H9 (cell line): ENCODE results near the gene EMC9. TPM values are rescaled to one million over a fixed set of nuclear protein-coding genes. Genes with fewer than 3 reads are reported as not detected.

ENCODE experiments used
- DNase-seq: peaks from one replicate; pipeline ENCODE4 v3.0.0-alpha.2; 2017
- H2AFZ ChIP-seq: one replicate; pipeline ENCODE4 v1.6.1; 2013; ENCODE audit warnings: mild to moderate bottlenecking, low read length, control low read depth, moderate library complexity
- H2AK5ac ChIP-seq: 2 replicates; pipeline ENCODE4 v1.6.1; 2013; ENCODE audit warnings: low read length, control low read depth, mixed read lengths; ENCODE audit not compliant: insufficient read length
- H2BK120ac ChIP-seq: one replicate; pipeline ENCODE4 v1.6.1; 2013; ENCODE audit warnings: low read depth, mild to moderate bottlenecking, low read length, control low read depth, inconsistent platforms; ENCODE audit not compliant: poor library complexity, severe bottlenecking
- H2BK12ac ChIP-seq: 2 replicates; pipeline ENCODE4 v1.6.1; 2013; ENCODE audit warnings: low read length, control low read depth, mixed read lengths, low read depth; ENCODE audit not compliant: insufficient read length
- H2BK15ac ChIP-seq: 2 replicates; pipeline ENCODE4 v1.6.1; 2013; ENCODE audit warnings: low read depth, low read length, control low read depth
- H2BK20ac ChIP-seq: one replicate; pipeline ENCODE4 v1.6.1; 2013; ENCODE audit warnings: low read depth, mild to moderate bottlenecking, low read length, control low read depth, inconsistent platforms; ENCODE audit not compliant: poor library complexity, severe bottlenecking
- H2BK5ac ChIP-seq: 2 replicates; pipeline ENCODE4 v1.6.1; 2013; ENCODE audit warnings: low read length, control low read depth, mixed read lengths; ENCODE audit not compliant: insufficient read length
- H3K14ac ChIP-seq: 2 replicates; pipeline ENCODE4 v1.6.1; 2013; ENCODE audit warnings: low read length, control low read depth; ENCODE audit not compliant: insufficient read depth
- H3K18ac ChIP-seq: 2 replicates; pipeline ENCODE4 v1.6.1; 2013; ENCODE audit warnings: low read depth, mild to moderate bottlenecking, mixed read lengths, low read length, control low read depth; ENCODE audit not compliant: insufficient read length
- H3K23ac ChIP-seq: 2 replicates; pipeline ENCODE4 v1.6.1; 2013; ENCODE audit warnings: low read length, control low read depth, mixed read lengths, low read depth; ENCODE audit not compliant: insufficient read length
- H3K23me2 ChIP-seq: 2 replicates; pipeline ENCODE4 v1.6.1; 2013; ENCODE audit warnings: low read depth, mild to moderate bottlenecking, mixed read lengths, low read length, control low read depth; ENCODE audit not compliant: insufficient read length, poor library complexity, severe bottlenecking
- H3K27ac ChIP-seq: 2 replicates; pipeline ENCODE4 v1.5.1; 2013; ENCODE audit warnings: low read length, control low read depth, mixed read lengths, low read depth; ENCODE audit not compliant: insufficient read length
- H3K27me3 ChIP-seq: 2 replicates; pipeline ENCODE4 v1.6.1; 2013; ENCODE audit warnings: low read length, control low read depth, inconsistent platforms; ENCODE audit not compliant: insufficient read depth
- H3K4ac ChIP-seq: 2 replicates; pipeline ENCODE4 v1.6.1; 2013; ENCODE audit warnings: low read depth, mild to moderate bottlenecking, control low read depth, inconsistent platforms, low read length, moderate library complexity
- H3K4me1 ChIP-seq: 2 replicates; pipeline ENCODE4 v1.6.1; 2013; ENCODE audit warnings: low read length, control low read depth, inconsistent platforms; ENCODE audit not compliant: insufficient read depth
- H3K4me2 ChIP-seq: 2 replicates; pipeline ENCODE4 v1.6.1; 2013; ENCODE audit warnings: low read length, control low read depth, mixed read lengths; ENCODE audit not compliant: insufficient read length, insufficient read depth
- H3K56ac ChIP-seq: 2 replicates; pipeline ENCODE4 v1.6.1; 2013; ENCODE audit warnings: low read depth, mild to moderate bottlenecking, mixed read lengths, low read length, control low read depth; ENCODE audit not compliant: insufficient read length
- H3K79me1 ChIP-seq: 2 replicates; pipeline ENCODE4 v1.6.1; 2013; ENCODE audit warnings: low read depth, mild to moderate bottlenecking, moderate library complexity, low read length, control low read depth, inconsistent platforms; ENCODE audit not compliant: insufficient read depth, poor library complexity, severe bottlenecking
- H3K79me2 ChIP-seq: 2 replicates; pipeline ENCODE4 v1.6.1; 2013; ENCODE audit warnings: low read length, control low read depth, inconsistent platforms; ENCODE audit not compliant: insufficient read depth
- H3K9ac ChIP-seq: 2 replicates; pipeline ENCODE4 v1.6.1; 2013; ENCODE audit warnings: low read length, control low read depth, mixed read lengths; ENCODE audit not compliant: insufficient read length; ENCODE audit errors: extremely low read depth
- H3K9me3 ChIP-seq: one replicate; pipeline ENCODE4 v1.6.1; 2013; ENCODE audit warnings: low read depth, low read length, inconsistent platforms; ENCODE audit not compliant: control insufficient read depth
- H3T11ph ChIP-seq: one replicate; pipeline ENCODE4 v1.6.1; 2013; ENCODE audit warnings: mild to moderate bottlenecking, low read length, control low read depth, inconsistent platforms
- H4K20me1 ChIP-seq: one replicate; pipeline ENCODE4 v1.6.1; 2013; ENCODE audit not compliant: control insufficient read depth, insufficient read length, insufficient read depth
- H4K5ac ChIP-seq: 2 replicates; pipeline ENCODE4 v1.6.1; 2013; ENCODE audit warnings: low read depth, mild to moderate bottlenecking, mixed read lengths, low read length, control low read depth; ENCODE audit not compliant: insufficient read length
- H4K8ac ChIP-seq: replicated peaks from 2 replicates; pipeline ENCODE4 v1.6.1; 2013; ENCODE audit warnings: low read length, control low read depth, mixed read lengths, low read depth; ENCODE audit not compliant: insufficient read length
- H4K91ac ChIP-seq: 2 replicates; pipeline ENCODE4 v1.6.1; 2013; ENCODE audit warnings: low read depth, mild to moderate bottlenecking, moderate library complexity, mixed read lengths, low read length, control low read depth; ENCODE audit not compliant: insufficient read length
- H3K27ac Mint-ChIP-seq, 3 experiments: 2 replicates in 2 of 3; 3 replicates in 1 of 3; pipeline ENCODE4 v1.8.0; 2020 to 2021; ENCODE audit warnings: mixed read lengths in 3 of 3, mild to moderate bottlenecking in 1 of 3, moderate library complexity in 1 of 3
- H3K27me3 Mint-ChIP-seq: 2 replicates; pipeline ENCODE4 v1.8.0; 2021; ENCODE audit warnings: low read depth, mild to moderate bottlenecking, moderate library complexity, mixed read lengths
- H3K36me3 Mint-ChIP-seq, 3 experiments: 2 replicates in 2 of 3; 3 replicates in 1 of 3; pipeline ENCODE4 v1.8.0; 2020 to 2021; ENCODE audit warnings: low read depth in 3 of 3, mixed read lengths in 3 of 3; ENCODE audit not compliant: insufficient read depth in 1 of 3
- H3K4me1 Mint-ChIP-seq, 2 experiments: 2 replicates each; pipeline ENCODE4 v1.8.0; 2020; ENCODE audit warnings: mixed read lengths in 2 of 2
- H3K4me3 Mint-ChIP-seq, 2 experiments: 2 replicates in 1 of 2; 3 replicates in 1 of 2; pipeline ENCODE4 v1.8.0; 2020 to 2021; ENCODE audit warnings: mild to moderate bottlenecking in 2 of 2, mixed read lengths in 2 of 2, moderate library complexity in 1 of 2
- H3K9me3 Mint-ChIP-seq, 2 experiments: 2 replicates in 1 of 2; 3 replicates in 1 of 2; pipeline ENCODE4 v1.8.0; 2020; ENCODE audit warnings: mild to moderate bottlenecking in 2 of 2, mixed read lengths in 2 of 2, moderate library complexity in 1 of 2
- WGBS: extraction: QIAGEN DNeasy Blood & Tissue Kit; methylation state at CpG from one replicate; pipeline ENCODE4 v1.1.7; 2013; ENCODE audit warnings: missing lambda C conversion rate, low lambda C conversion rate, mixed read lengths; ENCODE audit not compliant: insufficient read length; ENCODE audit errors: extremely low coverage; 5-methylcytosine and 5-hydroxymethylcytosine counted together
- total RNA-seq: library from RNA; stranded (reverse); gene quantifications from 2 replicates; pipeline ENCODE4 v1.2.1, GENCODE V29; 2021
- TF ChIP-seq, protein P1 (sequence below): fragments of 200-600 bp; sonication (generic); conservative IDR thresholded peaks from 3 replicates; pipeline ENCODE4 v1.8.0; 2021; ENCODE audit warnings: antibody characterized with exemption, mild to moderate bottlenecking

Gene EMC9
- total RNA-seq, 1 experiment from 2014 or later: 52.9 TPM

- H3K4ac ChIP-seq: no peak overlapping the region
- no peak overlapping the region for H3K9ac ChIP-seq
- H3K4me1 ChIP-seq: no peaks in the 10 kb centered on the region
- H2BK12ac ChIP-seq: no peak overlapping the region
- Mint-ChIP-seq H3K4me1 (peaks cover 0 to 4% of the 10 kb centered on the region in 2 experiments; a peak in 2 of 4 replicates), H3K4me3 (no peak overlapping the region), H3K27me3 (no peaks in the 10 kb centered on the region; the same call in 1 of the 2 replicates), H3K9me3 (no peaks in the 10 kb centered on the region), H3K36me3 (peaks cover 31 to 73% (median 59%) of the 10 kb centered on the region in 3 experiments), H3K27ac (no peak overlapping the region)
- no peaks in the 10 kb centered on the region for H3K79me1 ChIP-seq
- no peak overlapping the region for H2BK120ac ChIP-seq
- H3K18ac ChIP-seq: no peak overlapping the region
- H3K23ac ChIP-seq: no peak overlapping the region
- no peak overlapping the region for H4K91ac ChIP-seq
- no CpG with 5 or more reads among the region's 14 CpGs for WGBS
- no peak overlapping the region for H2BK15ac ChIP-seq
- H3K9me3 ChIP-seq: no peaks in the 10 kb centered on the region
- H4K8ac ChIP-seq: no peak overlapping the region
- no peak overlapping the region for H2AFZ ChIP-seq
- H3K4me2 ChIP-seq: no peak overlapping the region
- H3K14ac ChIP-seq: no peak overlapping the region
- no peak overlapping the region for H3K27ac ChIP-seq
- TF ChIP-seq, protein P1, sequence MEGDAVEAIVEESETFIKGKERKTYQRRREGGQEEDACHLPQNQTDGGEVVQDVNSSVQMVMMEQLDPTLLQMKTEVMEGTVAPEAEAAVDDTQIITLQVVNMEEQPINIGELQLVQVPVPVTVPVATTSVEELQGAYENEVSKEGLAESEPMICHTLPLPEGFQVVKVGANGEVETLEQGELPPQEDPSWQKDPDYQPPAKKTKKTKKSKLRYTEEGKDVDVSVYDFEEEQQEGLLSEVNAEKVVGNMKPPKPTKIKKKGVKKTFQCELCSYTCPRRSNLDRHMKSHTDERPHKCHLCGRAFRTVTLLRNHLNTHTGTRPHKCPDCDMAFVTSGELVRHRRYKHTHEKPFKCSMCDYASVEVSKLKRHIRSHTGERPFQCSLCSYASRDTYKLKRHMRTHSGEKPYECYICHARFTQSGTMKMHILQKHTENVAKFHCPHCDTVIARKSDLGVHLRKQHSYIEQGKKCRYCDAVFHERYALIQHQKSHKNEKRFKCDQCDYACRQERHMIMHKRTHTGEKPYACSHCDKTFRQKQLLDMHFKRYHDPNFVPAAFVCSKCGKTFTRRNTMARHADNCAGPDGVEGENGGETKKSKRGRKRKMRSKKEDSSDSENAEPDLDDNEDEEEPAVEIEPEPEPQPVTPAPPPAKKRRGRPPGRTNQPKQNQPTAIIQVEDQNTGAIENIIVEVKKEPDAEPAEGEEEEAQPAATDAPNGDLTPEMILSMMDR: no peak
- no peak overlapping the region for H4K5ac ChIP-seq
- no peaks in the 10 kb centered on the region for H3K23me2 ChIP-seq
- H3K27me3 ChIP-seq: no peaks in the 10 kb centered on the region
- no peaks in the 10 kb centered on the region for H3K79me2 ChIP-seq
- H2BK5ac ChIP-seq: no peak overlapping the region
- H4K20me1 ChIP-seq: no peaks in the 10 kb centered on the region
- no peak overlapping the region for H2AK5ac ChIP-seq
- no peak overlapping the region for H2BK20ac ChIP-seq
- H3T11ph ChIP-seq: no peak overlapping the region
- DNase-seq: no peak
- no peak overlapping the region for H3K56ac ChIP-seq
Observed at GRCh38 chr14:24177891-24178290, 36.5 kb upstream of the EMC9 start.
